Colonic mucosa (tissue), 4 donors: ENCODE data around the gene TMEM130. TPM values are rescaled to one million over a fixed set of nuclear protein-coding genes. Genes with fewer than 3 reads are reported as not detected.

Experiments
- DNase-seq: peaks from one replicate; pipeline ENCODE4 v3.0.0-alpha.2; 2020
- H3K27ac ChIP-seq: fragments of 200-600 bp; one replicate; pipeline ENCODE4 v1.8.0; 2021
- H3K27me3 ChIP-seq: fragments of 200-600 bp; one replicate; pipeline ENCODE4 v1.8.0; 2021
- H3K36me3 ChIP-seq: fragments of 200-600 bp; one replicate; pipeline ENCODE4 v1.8.0; 2021
- H3K4me1 ChIP-seq: fragments of 200-600 bp; one replicate; pipeline ENCODE4 v1.8.0; 2021; ENCODE audit warnings: mild to moderate bottlenecking
- H3K4me3 ChIP-seq: fragments of 200-600 bp; one replicate; pipeline ENCODE4 v1.8.0; 2021
- H3K9ac ChIP-seq, 2 donors: one replicate each; pipeline ENCODE4 v1.7.0; 2013; ENCODE audit warnings: control low read depth in 2 of 2, low read depth in 2 of 2, low read length in 2 of 2
- H3K9me3 ChIP-seq: fragments of 200-600 bp; one replicate; pipeline ENCODE4 v1.8.0; 2021
- CTCF ChIP-seq: fragments of 200-600 bp; IDR thresholded peaks from one replicate; pipeline ENCODE4 v1.8.0; 2022; ENCODE audit warnings: antibody characterized with exemption, mild to moderate bottlenecking
- intact Hi-C: fragments of 100-400 bp; cut with DNase I; formaldehyde crosslinking; loops from one replicate; pipeline ENCODE4 v1.14.1; 2022
- total RNA-seq, 2 donors: library from RNA; stranded (reverse); fragmentation: NEBNext Ultra II Directional in 1 of 2; extraction: Animal tissue kit (Norgen Biotek cat#: 25700) in 1 of 2; gene quantifications; one replicate each; pipeline ENCODE4 v1.2.1, GENCODE V29; 2021
- donor health status: healthy.
- donor health status: DM: no; HTN: no; CAD: no.
- donor health status: DM: no; HTN: no; CAD: no.

TMEM130 gene
- total RNA-seq, 2 donors from 2014 or later = 0.12 to 1.5 TPM

GRCh38 chr7:98866765-98867164 lies 3.0 kb downstream of the TMEM130 start:
- no peak for DNase-seq
- H3K4me3 ChIP-seq = no peak overlapping the region
- no peak overlapping the region for H3K9ac ChIP-seq
- peaks cover 32% of the 10 kb centered on the region for H3K27me3 ChIP-seq
- H3K27ac ChIP-seq = no peak overlapping the region
- no peaks in the 10 kb centered on the region for H3K9me3 ChIP-seq
- no peaks in the 10 kb centered on the region for H3K36me3 ChIP-seq
- TF ChIP-seq CTCF = no peak
- H3K4me1 ChIP-seq = no peaks in the 10 kb centered on the region
- intact Hi-C loops = no loop called here

GRCh38 chr7:98866351-98866750 lies 3.5 kb downstream of the TMEM130 start:
- no peak overlapping the region for H3K4me3 ChIP-seq
- no peak for TF ChIP-seq CTCF
- intact Hi-C loops = no loop called here
- no peaks in the 10 kb centered on the region for H3K36me3 ChIP-seq
- H3K9me3 ChIP-seq = no peaks in the 10 kb centered on the region
- no peaks in the 10 kb centered on the region for H3K4me1 ChIP-seq
- H3K27me3 ChIP-seq = peaks cover 31% of the 10 kb centered on the region
- H3K9ac ChIP-seq = no peak overlapping the region
- DNase-seq = no peak
- no peak overlapping the region for H3K27ac ChIP-seq

GRCh38 chr7:98864731-98865453 lies 4.9 kb downstream of the TMEM130 start:
- no peak overlapping the region for H3K27ac ChIP-seq
- no peaks in the 10 kb centered on the region for H3K36me3 ChIP-seq
- H3K27me3 ChIP-seq = peaks cover 19% of the 10 kb centered on the region
- DNase-seq = no peak
- H3K4me3 ChIP-seq = no peak overlapping the region
- no peak overlapping the region for H3K9ac ChIP-seq
- intact Hi-C loops = no loop called here
- H3K4me1 ChIP-seq = no peaks in the 10 kb centered on the region
- no peaks in the 10 kb centered on the region for H3K9me3 ChIP-seq
- no peak for TF ChIP-seq CTCF

GRCh38 chr7:98863601-98864000 lies 6.2 kb downstream of the TMEM130 start:
- Histone ChIP-seq H3K4me1 (no peaks in the 10 kb centered on the region), H3K27me3 (peaks cover 8% of the 10 kb centered on the region), H3K9ac (no peak overlapping the region), H3K9me3 (no peaks in the 10 kb centered on the region), H3K36me3 (no peaks in the 10 kb centered on the region), H3K4me3 (no peak overlapping the region), H3K27ac (no peak overlapping the region)
- intact Hi-C loops = no loop called here
- no peak for DNase-seq
- no peak for TF ChIP-seq CTCF

GRCh38 chr7:98862716-98863420 lies 6.9 kb downstream of the TMEM130 start:
- Histone ChIP-seq H3K9ac (no peak overlapping the region), H3K4me3 (no peak overlapping the region), H3K9me3 (no peaks in the 10 kb centered on the region), H3K27ac (no peak overlapping the region), H3K27me3 (peaks cover under 1% of the 10 kb centered on the region), H3K36me3 (no peaks in the 10 kb centered on the region), H3K4me1 (no peaks in the 10 kb centered on the region)
- TF ChIP-seq CTCF = no peak
- intact Hi-C loops = no loop called here
- no peak for DNase-seq
